ENCODE measurements around the gene RAB11FIP4.

Gene RAB11FIP4

GRCh38 chr17:31532081-31532480 is 140.6 kb downstream of the RAB11FIP4 start:
- peaks cover 27% of the 10 kb centered on the region for H3K4me1 Mint-ChIP-seq
- H3K36me3 Mint-ChIP-seq = no peaks in the 10 kb centered on the region
- H3K27me3 Mint-ChIP-seq = no peaks in the 10 kb centered on the region
- no peak overlapping the region for H3K4me3 Mint-ChIP-seq
- H3K27ac Mint-ChIP-seq = no peak overlapping the region
- H3K9me3 Mint-ChIP-seq = no peaks in the 10 kb centered on the region

- Mint-ChIP-seq H3K9me3 (no peaks in the 10 kb centered on the region), H3K27ac (no peak overlapping the region), H3K27me3 (no peaks in the 10 kb centered on the region), H3K4me3 (no peak overlapping the region), H3K4me1 (peaks cover 29% of the 10 kb centered on the region), H3K36me3 (no peaks in the 10 kb centered on the region)
These were observed 141.1 kb downstream of the RAB11FIP4 start for GRCh38 chr17:31532526-31532925.

- Mint-ChIP-seq H3K4me3 (no peak overlapping the region), H3K36me3 (no peaks in the 10 kb centered on the region), H3K4me1 (peaks cover 29% of the 10 kb centered on the region), H3K27me3 (no peaks in the 10 kb centered on the region), H3K27ac (no peak overlapping the region), H3K9me3 (no peaks in the 10 kb centered on the region)
These were observed 142.2 kb downstream of the RAB11FIP4 start for GRCh38 chr17:31533546-31534155.

- H3K36me3 Mint-ChIP-seq = no peaks in the 10 kb centered on the region
- no peak overlapping the region for H3K27ac Mint-ChIP-seq
- no peak overlapping the region for H3K4me3 Mint-ChIP-seq
- H3K9me3 Mint-ChIP-seq = no peaks in the 10 kb centered on the region
- H3K4me1 Mint-ChIP-seq = peaks cover 29% of the 10 kb centered on the region
- H3K27me3 Mint-ChIP-seq = no peaks in the 10 kb centered on the region
These were observed 142.9 kb downstream of the RAB11FIP4 start for GRCh38 chr17:31534223-31534888.

GRCh38 chr17:31535581-31535981 is 144.1 kb downstream of the RAB11FIP4 start:
- no peaks in the 10 kb centered on the region for H3K27me3 Mint-ChIP-seq
- no peak overlapping the region for H3K27ac Mint-ChIP-seq
- no peaks in the 10 kb centered on the region for H3K9me3 Mint-ChIP-seq
- H3K4me3 Mint-ChIP-seq = no peak overlapping the region
- no peaks in the 10 kb centered on the region for H3K36me3 Mint-ChIP-seq
- peaks cover 29% of the 10 kb centered on the region for H3K4me1 Mint-ChIP-seq

GRCh38 chr17:31536451-31536850 is 145.0 kb downstream of the RAB11FIP4 start:
- no peaks in the 10 kb centered on the region for H3K27me3 Mint-ChIP-seq
- no peaks in the 10 kb centered on the region for H3K9me3 Mint-ChIP-seq
- H3K4me1 Mint-ChIP-seq = peaks cover 29% of the 10 kb centered on the region
- no peak overlapping the region for H3K4me3 Mint-ChIP-seq
- H3K36me3 Mint-ChIP-seq = no peaks in the 10 kb centered on the region
- no peak overlapping the region for H3K27ac Mint-ChIP-seq

GRCh38 chr17:31537565-31538011 is 146.1 kb downstream of the RAB11FIP4 start:
- H3K27ac Mint-ChIP-seq = no peak overlapping the region
- H3K9me3 Mint-ChIP-seq = no peaks in the 10 kb centered on the region
- H3K4me3 Mint-ChIP-seq = no peak overlapping the region
- no peaks in the 10 kb centered on the region for H3K27me3 Mint-ChIP-seq
- peaks cover 29% of the 10 kb centered on the region for H3K4me1 Mint-ChIP-seq
- no peaks in the 10 kb centered on the region for H3K36me3 Mint-ChIP-seq

- Mint-ChIP-seq H3K9me3 (no peaks in the 10 kb centered on the region), H3K27ac (no peak overlapping the region), H3K36me3 (no peaks in the 10 kb centered on the region), H3K4me3 (no peak overlapping the region), H3K27me3 (no peaks in the 10 kb centered on the region), H3K4me1 (peaks cover 23% of the 10 kb centered on the region)
These were observed 146.7 kb downstream of the RAB11FIP4 start for GRCh38 chr17:31538080-31538762.

- H3K27ac Mint-ChIP-seq = no peak overlapping the region
- H3K27me3 Mint-ChIP-seq = no peaks in the 10 kb centered on the region
- H3K9me3 Mint-ChIP-seq = no peaks in the 10 kb centered on the region
- no peaks in the 10 kb centered on the region for H3K36me3 Mint-ChIP-seq
- peaks cover 6% of the 10 kb centered on the region for H3K4me1 Mint-ChIP-seq
- H3K4me3 Mint-ChIP-seq = no peak overlapping the region
These were observed 149.3 kb downstream of the RAB11FIP4 start for GRCh38 chr17:31540602-31541307.

- H3K4me3 Mint-ChIP-seq = no peak overlapping the region
- H3K27me3 Mint-ChIP-seq = no peaks in the 10 kb centered on the region
- H3K4me1 Mint-ChIP-seq = peaks cover 5% of the 10 kb centered on the region
- no peak overlapping the region for H3K27ac Mint-ChIP-seq
- no peaks in the 10 kb centered on the region for H3K36me3 Mint-ChIP-seq
- no peaks in the 10 kb centered on the region for H3K9me3 Mint-ChIP-seq
These were observed 150.1 kb downstream of the RAB11FIP4 start for GRCh38 chr17:31541559-31541958.

GRCh38 chr17:31544186-31544585 is 152.7 kb downstream of the RAB11FIP4 start:
- Mint-ChIP-seq H3K36me3 (no peaks in the 10 kb centered on the region), H3K27ac (no peak overlapping the region), H3K4me1 (peaks cover 13% of the 10 kb centered on the region), H3K4me3 (no peak overlapping the region), H3K27me3 (no peaks in the 10 kb centered on the region), H3K9me3 (no peaks in the 10 kb centered on the region)

GRCh38 chr17:31546650-31547049 is 155.2 kb downstream of the RAB11FIP4 start:
- Mint-ChIP-seq H3K27ac (no peak overlapping the region), H3K36me3 (no peaks in the 10 kb centered on the region), H3K27me3 (no peaks in the 10 kb centered on the region), H3K9me3 (no peaks in the 10 kb centered on the region), H3K4me1 (peaks cover 22% of the 10 kb centered on the region), H3K4me3 (no peak overlapping the region)

GRCh38 chr17:31548709-31549108 is 157.2 kb downstream of the RAB11FIP4 start:
- Mint-ChIP-seq H3K4me1 (peaks cover 22% of the 10 kb centered on the region), H3K27ac (peak overlapping the region; percentile 92)

GRCh38 chr17:31549121-31549524 is 157.6 kb downstream of the RAB11FIP4 start:
- peaks cover 22% of the 10 kb centered on the region for H3K4me1 Mint-ChIP-seq
- no peaks in the 10 kb centered on the region for H3K36me3 Mint-ChIP-seq
- no peaks in the 10 kb centered on the region for H3K9me3 Mint-ChIP-seq
- H3K27ac Mint-ChIP-seq = peak overlapping the region; percentile 92
- peak overlapping the region; percentile 90 for H3K4me3 Mint-ChIP-seq
- no peaks in the 10 kb centered on the region for H3K27me3 Mint-ChIP-seq

More at GRCh38 chr17:31548709-31549108, 157.2 kb downstream of the RAB11FIP4 start:
- Mint-ChIP-seq H3K4me3 (peak overlapping the region; percentile 90), H3K36me3 (no peaks in the 10 kb centered on the region), H3K27me3 (no peaks in the 10 kb centered on the region), H3K9me3 (no peaks in the 10 kb centered on the region)

- Mint-ChIP-seq H3K36me3 (no peaks in the 10 kb centered on the region), H3K9me3 (no peaks in the 10 kb centered on the region), H3K4me1 (peaks cover 22% of the 10 kb centered on the region)
These were observed 158.3 kb downstream of the RAB11FIP4 start for GRCh38 chr17:31549525-31550388.

More at GRCh38 chr17:31549525-31550388, 158.3 kb downstream of the RAB11FIP4 start:
- Mint-ChIP-seq H3K27ac (peak overlapping the region; percentile 92), H3K27me3 (no peaks in the 10 kb centered on the region), H3K4me3 (peak overlapping the region; percentile 90)
